HPDE6-E6E7 (cell line): ENCODE measurements around the gene NADSYN1.
"Not testable (repeated sequence)": the region's sequence is repeated elsewhere in the genome, so short reads cannot be mapped to it uniquely, and the experiment has no call there.

Experiments
- DNase-seq: peaks from one replicate; pipeline ENCODE4 v3.0.0; 2011; ENCODE audit warnings: missing footprints; ENCODE audit errors: extremely low spot score

Gene NADSYN1

GRCh38 chr11:71453037-71453917 lies at the start of gene NADSYN1:
Gene NADSYN1, plus strand, starts transcription at chr11:71453203. Its CDS starts 94 bp downstream, at chr11:71453297.
- peak; percentile 91 for DNase-seq

GRCh38 chr11:71404209-71404608 lies 48.8 kb upstream of the NADSYN1 start:
- DNase-seq, result no peak

GRCh38 chr11:71406681-71407080 lies 46.3 kb upstream of the NADSYN1 start:
- DNase-seq, result no peak

- DNase-seq, result no peak
These were observed 45.6 kb upstream of the NADSYN1 start for GRCh38 chr11:71407356-71407755.

- DNase-seq, result no peak
These were observed 44.2 kb upstream of the NADSYN1 start for GRCh38 chr11:71408826-71409225.

GRCh38 chr11:71410363-71410966 lies 42.5 kb upstream of the NADSYN1 start:
- DNase-seq, result no peak

- no peak for DNase-seq
These were observed 38.4 kb upstream of the NADSYN1 start for GRCh38 chr11:71414645-71415044.

- DNase-seq, result no peak
These were observed 34.4 kb upstream of the NADSYN1 start for GRCh38 chr11:71418643-71419042.

- DNase-seq, result no peak
These were observed 32.4 kb upstream of the NADSYN1 start for GRCh38 chr11:71420455-71421241.

- no peak for DNase-seq
These were observed 31.5 kb upstream of the NADSYN1 start for GRCh38 chr11:71421392-71421950.

- DNase-seq, result not testable (repeated sequence)
These were observed 30.7 kb upstream of the NADSYN1 start for GRCh38 chr11:71422318-71422717.

GRCh38 chr11:71423181-71423790 lies 29.7 kb upstream of the NADSYN1 start:
- no peak for DNase-seq

- no peak for DNase-seq
These were observed 27.6 kb upstream of the NADSYN1 start for GRCh38 chr11:71425409-71425808.

- DNase-seq, result peak; percentile 38
These were observed 27.1 kb upstream of the NADSYN1 start for GRCh38 chr11:71425860-71426259.

- no peak for DNase-seq
These were observed 26.6 kb upstream of the NADSYN1 start for GRCh38 chr11:71426413-71426812.

GRCh38 chr11:71428861-71429435 lies 24.1 kb upstream of the NADSYN1 start:
- DNase-seq, result no peak

- no peak for DNase-seq
These were observed 23.3 kb upstream of the NADSYN1 start for GRCh38 chr11:71429701-71430100.

GRCh38 chr11:71430166-71430565 lies 22.8 kb upstream of the NADSYN1 start:
- no peak for DNase-seq

GRCh38 chr11:71431271-71431670 lies 21.7 kb upstream of the NADSYN1 start:
- DNase-seq, result no peak

GRCh38 chr11:71432761-71433647 lies 20.0 kb upstream of the NADSYN1 start:
- no peak for DNase-seq
